K562 (cell line): Measurements from ENCODE around the gene LIPN. TPM values are rescaled to one million over a fixed set of nuclear protein-coding genes. Genes with fewer than 3 reads are reported as not detected.

ENCODE experiments used
- ATAC-seq: fragments of 200-7000 bp; cut with Tn5 transposase; 3 replicates; pipeline ENCODE4 v1.9.1; 2020; ENCODE audit warnings: moderate library complexity
- BruUV-seq: library from RNA; stranded (reverse); fragments of 400-500 nt; replicated peaks from 2 replicates; lab custom pipeline; 2021; lab: Mats Ljungman, UMichigan
- CTCF ChIA-PET: fragments of 300-600 bp; formaldehyde crosslinking; extraction: SDS; loops from one replicate; lab custom pipeline; 2021; ENCODE audit warnings: low intra/inter-chr PET ratio; lab: Yijun Ruan, JAX
- POLR2A ChIA-PET: fragments of 300-600, 350-650 bp; sonication (Branson Sonifier 250); formaldehyde crosslinking; extraction: SDS; loops from one replicate; lab custom pipeline; 2021; ENCODE audit warnings: antibody characterized with exemption, inconsistent platforms; lab: Yijun Ruan, JAX
- DNase-seq, 4 experiments: peaks; one replicate each; pipeline versions ENCODE4 v3.0.0 to v3.0.0-alpha.2; 2011 to 2018; ENCODE audit warnings: low spot score in 3 of 4, mixed read lengths in 3 of 4; ENCODE audit errors: extremely low read depth in 1 of 4
- FAIRE-seq: peaks from 2 replicates; lab custom pipeline; 2011; peaks lifted over from hg19 to GRCh38; lab: Jason Lieb, UNC
- H2AFZ ChIP-seq: 2 replicates; pipeline ENCODE4 v1.6.0; 2011; ENCODE audit warnings: low read depth, low read length, control low read depth, inconsistent platforms
- H3K27ac ChIP-seq: fragments of 200-600 bp; 3 replicates; pipeline ENCODE4 v1.8.0; 2011; ENCODE audit warnings: low read depth, mild to moderate bottlenecking, control low read depth, inconsistent platforms, low read length, moderate library complexity, mixed read lengths; ENCODE audit errors: extremely low read depth
- H3K27me3 ChIP-seq, 2 experiments: fragments of 300-600 bp in 1 of 2; 2 replicates in 1 of 2; 3 replicates in 1 of 2; pipeline versions ENCODE4 v1.6.0 to v1.8.0; 2011; ENCODE audit warnings: inconsistent platforms in 2 of 2, low read length in 2 of 2, mild to moderate bottlenecking in 1 of 2, mixed read lengths in 1 of 2, moderate library complexity in 1 of 2; ENCODE audit not compliant: control insufficient read depth in 2 of 2, insufficient read depth in 2 of 2
- H3K36me3 ChIP-seq: fragments of 300-600 bp; 3 replicates; pipeline ENCODE4 v1.8.0; 2011; ENCODE audit warnings: mild to moderate bottlenecking, low read length, inconsistent platforms; ENCODE audit not compliant: control insufficient read depth, insufficient read depth
- H3K4me1 ChIP-seq, 2 experiments: fragments of 200-600 bp in 1 of 2; replicated peaks in 1 of 2; 2 replicates in 1 of 2; 3 replicates in 1 of 2; pipeline versions ENCODE4 v1.5.1 to v1.8.0; 2011; ENCODE audit warnings: inconsistent platforms in 2 of 2, low read length in 2 of 2, mild to moderate bottlenecking in 1 of 2, mixed read lengths in 1 of 2, moderate library complexity in 1 of 2; ENCODE audit not compliant: control insufficient read depth in 2 of 2, insufficient read depth in 2 of 2
- H3K4me2 ChIP-seq: 2 replicates; pipeline ENCODE4 v1.6.1; 2011; ENCODE audit warnings: low read length, control low read depth, inconsistent platforms, mixed read lengths; ENCODE audit not compliant: insufficient read depth
- H3K4me3 ChIP-seq: fragments of 200-600 bp; sonication (generic), shearing (Covaris generic); 2 replicates; pipeline ENCODE4 v1.5.1; 2016; ENCODE audit warnings: control low read depth, inconsistent platforms
- H3K79me2 ChIP-seq: fragments of 200-600 bp; 3 replicates; pipeline ENCODE4 v1.8.0; 2011; ENCODE audit warnings: low read length, inconsistent platforms; ENCODE audit not compliant: control insufficient read depth, insufficient read depth
- H3K9ac ChIP-seq, 2 experiments: 2 replicates each; pipeline versions ENCODE4 v1.6.0 to v1.6.1; 2011; ENCODE audit warnings: low read depth in 2 of 2, low read length in 2 of 2, control low read depth in 1 of 2, inconsistent platforms in 1 of 2, mild to moderate bottlenecking in 1 of 2, mixed read lengths in 1 of 2; ENCODE audit not compliant: insufficient read depth in 1 of 2
- H3K9me1 ChIP-seq: one replicate; pipeline ENCODE4 v1.6.0; 2011; ENCODE audit warnings: inconsistent platforms, mild to moderate bottlenecking, low read length, moderate library complexity; ENCODE audit not compliant: control insufficient read depth, insufficient read depth
- H3K9me3 ChIP-seq: replicated peaks from 2 replicates; pipeline ENCODE4 v1.5.1; 2011; ENCODE audit warnings: low read depth, low read length, inconsistent platforms; ENCODE audit not compliant: control insufficient read depth, insufficient read depth
- H4K20me1 ChIP-seq: replicated peaks from 2 replicates; pipeline ENCODE4 v1.6.1; 2011; ENCODE audit warnings: low read length, inconsistent platforms, mixed read lengths; ENCODE audit not compliant: control insufficient read depth, insufficient read depth
- GMEB1 ChIP-seq: fragments of 250-450 bp; sonication (Bioruptor Pico); IDR thresholded peaks from 2 replicates; pipeline ENCODE4 v1.4.0; 2020; ENCODE audit warnings: mild to moderate bottlenecking
- HDAC8 ChIP-seq: fragments of 450-650 bp; IDR thresholded peaks from 2 replicates; pipeline ENCODE4 v1.6.1; 2016; ENCODE audit warnings: mild to moderate bottlenecking, missing genetic modification characterization, moderate library complexity, missing compliant biosample characterization
- MAX ChIP-seq: sonication (generic); formaldehyde crosslinking; IDR thresholded peaks from 2 replicates; pipeline ENCODE4 v1.9.0; 2022; ENCODE audit warnings: mild to moderate bottlenecking, missing genetic modification reagents
- MECOM ChIP-seq: fragments of 250-450 bp; sonication (Bioruptor Pico); IDR thresholded peaks from 2 replicates; pipeline ENCODE4 v1.8.0; 2022; ENCODE audit warnings: inconsistent platforms
- NR1H2 ChIP-seq: sonication (generic); formaldehyde crosslinking; IDR thresholded peaks from 2 replicates; pipeline ENCODE4 v1.4.0; 2020; ENCODE audit warnings: mild to moderate bottlenecking, missing genetic modification reagents
- POLR3G ChIP-seq: IDR thresholded peaks from 2 replicates; pipeline ENCODE4 v1.6.1; 2011; ENCODE audit not compliant: insufficient read length, insufficient replicate concordance; ENCODE audit errors: extremely low read depth
- SREBF1 ChIP-seq: fragments of 150-350 bp; IDR thresholded peaks from 2 replicates; pipeline ENCODE4 v1.6.1; 2014; ENCODE audit warnings: antibody characterized with exemption, low read depth, low read length, borderline replicate concordance
- ZBTB5 ChIP-seq: fragments of 450-650 bp; IDR thresholded peaks from 2 replicates; pipeline ENCODE4 v1.6.1; 2017; ENCODE audit warnings: antibody characterized with exemption
- ZFP1 ChIP-seq: fragments of 450-650 bp; formaldehyde crosslinking; IDR thresholded peaks from 2 replicates; pipeline ENCODE4 v1.4.0; 2020; ENCODE audit warnings: mild to moderate bottlenecking, mixed read lengths
- ZNF644 ChIP-seq: fragments of 200-800 bp; sonication (Bioruptor generic); IDR thresholded peaks from 2 replicates; pipeline ENCODE4 v1.6.1; 2016; ENCODE audit warnings: low read depth, missing genetic modification characterization, missing compliant biosample characterization
- WGBS: fragments of 100-300 bp; shearing (Covaris generic); methylation state at CpG from one replicate; pipeline ENCODE4 v1.1.6; 2016; ENCODE audit warnings: low coverage, mixed read lengths; ENCODE audit not compliant: insufficient coverage; ENCODE audit errors: missing lambda C conversion rate; 5-methylcytosine and 5-hydroxymethylcytosine counted together
- in situ Hi-C: fragments of 300-500 bp; cut with MboI; formaldehyde crosslinking; loops from 4 replicates; pipeline ENCODE4 v1.15.0; 2018; ENCODE audit warnings: inconsistent platforms, mixed read lengths
- intact Hi-C: fragments of 100-400 bp; cut with micrococcal nuclease; formaldehyde crosslinking; loops from 2 replicates; pipeline ENCODE4 v1.14.2; 2022
- polyA plus RNA-seq, 8 experiments: library from polyadenylated mRNA; depleted of rRNA in 4 of 8; stranded (reverse) in 5 of 8; unstranded in 3 of 8; fragments of >200 nt; fragmentation: Nextera tagmentation in 2 of 8; fragmentation: Illumina TruSeq in 1 of 8; extraction: Ambion mirVana in 2 of 8; extraction: Trizol in 1 of 8; gene quantifications; 2 replicates each; pipeline versions ENCODE4 v1.2.1 to v1.2.3, GENCODE V29; 2011 to 2014; ENCODE audit warnings: inconsistent platforms in 1 of 8, missing spikeins in 1 of 8
- total RNA-seq, 7 experiments: library from RNA; depleted of rRNA in 6 of 7; stranded (reverse); fragments of >200 nt in 6 of 7; fragmentation: Illumina TruSeq in 2 of 7; extraction: Trizol in 2 of 7; gene quantifications; 2 replicates each; pipeline versions ENCODE4 v1.2.1 to v1.2.3, GENCODE V29; 2011 to 2021; ENCODE audit warnings: low replicate concordance in 1 of 7
- TF ChIP-seq, protein P1 (sequence below): fragments of 250-450 bp; sonication (Bioruptor Pico); IDR thresholded peaks from 2 replicates; pipeline ENCODE4 v1.5.0; 2021

Gene LIPN
- total and polyA plus RNA-seq, 9 of the 15 experiments (the other 6 are each of a cell fraction or from before 2014, with no cell fraction given): not detected

GRCh38 chr10:88793712-88794299 lies 34.0 kb downstream of the LIPN start:
- TF ChIP-seq ZFP1 (CRISPR knock-in tag): no peak
- TF ChIP-seq HDAC8 (tag): no peak
- TF ChIP-seq, protein P1, sequence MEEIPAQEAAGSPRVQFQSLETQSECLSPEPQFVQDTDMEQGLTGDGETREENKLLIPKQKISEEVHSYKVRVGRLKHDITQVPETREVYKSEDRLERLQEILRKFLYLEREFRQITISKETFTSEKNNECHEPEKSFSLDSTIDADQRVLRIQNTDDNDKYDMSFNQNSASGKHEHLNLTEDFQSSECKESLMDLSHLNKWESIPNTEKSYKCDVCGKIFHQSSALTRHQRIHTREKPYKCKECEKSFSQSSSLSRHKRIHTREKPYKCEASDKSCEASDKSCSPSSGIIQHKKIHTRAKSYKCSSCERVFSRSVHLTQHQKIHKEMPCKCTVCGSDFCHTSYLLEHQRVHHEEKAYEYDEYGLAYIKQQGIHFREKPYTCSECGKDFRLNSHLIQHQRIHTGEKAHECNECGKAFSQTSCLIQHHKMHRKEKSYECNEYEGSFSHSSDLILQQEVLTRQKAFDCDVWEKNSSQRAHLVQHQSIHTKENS: no peak
- no peak for TF ChIP-seq ZBTB5
- no peak for TF ChIP-seq GMEB1 (CRISPR knock-in tag)
- no peak for TF ChIP-seq MECOM (CRISPR knock-in tag)
- no peak for TF ChIP-seq POLR3G
- TF ChIP-seq MAX (CRISPR knock-in tag): no peak
- no peak for TF ChIP-seq SREBF1
- no peak for TF ChIP-seq NR1H2 (CRISPR knock-in tag)
- TF ChIP-seq ZNF644 (tag): no peak
- BruUV-seq: no TSS peak
- in situ Hi-C loops (no loop called here), intact Hi-C loops (no loop called here)
- DNase-seq (no peak), FAIRE-seq (no peak), ATAC-seq (no peak)
- Histone ChIP-seq H3K9ac (no peak overlapping the region), H4K20me1 (no peaks in the 10 kb centered on the region), H3K79me2 (no peaks in the 10 kb centered on the region), H3K4me1 (no peaks in the 10 kb centered on the region), H3K27ac (no peak overlapping the region), H3K36me3 (no peaks in the 10 kb centered on the region), H3K9me1 (no peaks in the 10 kb centered on the region), H3K27me3 (no peaks in the 10 kb centered on the region), H3K9me3 (no peaks in the 10 kb centered on the region), H3K4me2 (no peak overlapping the region), H3K4me3 (no peak overlapping the region), H2AFZ (no peak overlapping the region)
- CTCF ChIA-PET: no interaction called here
- POLR2A ChIA-PET: interaction anchor here (0.7 kb wide), 1 partner anchor 13 kb away, joined by 3 read pairs; no protein-coding TSS in a partner anchor
- WGBS: 0% methylated on average over 2 of the region's 2 CpGs
